Activated naive CD8-positive, alpha-beta T cell (primary cell): ENCODE measurements around the gene DOK5.

ENCODE experiments used
- H3K27ac Mint-ChIP-seq: one replicate; pipeline ENCODE4 v1.8.0; 2021; ENCODE audit warnings: mixed read lengths
- H3K27me3 Mint-ChIP-seq: one replicate; pipeline ENCODE4 v1.8.0; 2021; ENCODE audit warnings: mixed read lengths
- H3K36me3 Mint-ChIP-seq: one replicate; pipeline ENCODE4 v1.8.0; 2021; ENCODE audit warnings: mixed read lengths
- H3K4me1 Mint-ChIP-seq: one replicate; pipeline ENCODE4 v1.8.0; 2021; ENCODE audit warnings: low read depth, mixed read lengths
- H3K4me3 Mint-ChIP-seq: one replicate; pipeline ENCODE4 v1.8.0; 2021; ENCODE audit warnings: mild to moderate bottlenecking, mixed read lengths
- H3K9me3 Mint-ChIP-seq: one replicate; pipeline ENCODE4 v1.8.0; 2021; ENCODE audit warnings: low read depth, mixed read lengths

The DOK5 gene

GRCh38 chr20:54619181-54619580 is 143.8 kb downstream of the DOK5 start:
- H3K4me1 Mint-ChIP-seq: no peaks in the 10 kb centered on the region
- peaks cover 9% of the 10 kb centered on the region for H3K27me3 Mint-ChIP-seq
- H3K27ac Mint-ChIP-seq: no peak overlapping the region
- no peaks in the 10 kb centered on the region for H3K9me3 Mint-ChIP-seq
- H3K4me3 Mint-ChIP-seq: no peak overlapping the region
- H3K36me3 Mint-ChIP-seq: no peaks in the 10 kb centered on the region

GRCh38 chr20:54619682-54620081 is 144.3 kb downstream of the DOK5 start:
- no peak overlapping the region for H3K27ac Mint-ChIP-seq
- H3K36me3 Mint-ChIP-seq: no peaks in the 10 kb centered on the region

GRCh38 chr20:54620611-54621010 is 145.2 kb downstream of the DOK5 start:
- no peaks in the 10 kb centered on the region for H3K9me3 Mint-ChIP-seq
- no peak overlapping the region for H3K27ac Mint-ChIP-seq
- H3K27me3 Mint-ChIP-seq: peaks cover 11% of the 10 kb centered on the region
- no peaks in the 10 kb centered on the region for H3K4me1 Mint-ChIP-seq
- H3K36me3 Mint-ChIP-seq: no peaks in the 10 kb centered on the region
- no peak overlapping the region for H3K4me3 Mint-ChIP-seq

More at GRCh38 chr20:54619682-54620081, 144.3 kb downstream of the DOK5 start:
- no peak overlapping the region for H3K4me3 Mint-ChIP-seq
- H3K27me3 Mint-ChIP-seq: peaks cover 9% of the 10 kb centered on the region
- no peaks in the 10 kb centered on the region for H3K9me3 Mint-ChIP-seq
- no peaks in the 10 kb centered on the region for H3K4me1 Mint-ChIP-seq

GRCh38 chr20:54622333-54623295 is 147.2 kb downstream of the DOK5 start:
- no peaks in the 10 kb centered on the region for H3K4me1 Mint-ChIP-seq
- H3K27ac Mint-ChIP-seq: no peak overlapping the region
- no peaks in the 10 kb centered on the region for H3K9me3 Mint-ChIP-seq
- no peaks in the 10 kb centered on the region for H3K36me3 Mint-ChIP-seq
- no peak overlapping the region for H3K4me3 Mint-ChIP-seq
- H3K27me3 Mint-ChIP-seq: peaks cover 11% of the 10 kb centered on the region

- H3K27ac Mint-ChIP-seq: no peak overlapping the region
- H3K4me1 Mint-ChIP-seq: no peaks in the 10 kb centered on the region
- H3K9me3 Mint-ChIP-seq: no peaks in the 10 kb centered on the region
- no peak overlapping the region for H3K4me3 Mint-ChIP-seq
- peaks cover 11% of the 10 kb centered on the region for H3K27me3 Mint-ChIP-seq
- H3K36me3 Mint-ChIP-seq: no peaks in the 10 kb centered on the region
Measured at GRCh38 chr20:54623991-54624569, 148.7 kb downstream of the DOK5 start.

- H3K27me3 Mint-ChIP-seq: peaks cover 10% of the 10 kb centered on the region
- no peak overlapping the region for H3K4me3 Mint-ChIP-seq
- no peak overlapping the region for H3K27ac Mint-ChIP-seq
- H3K9me3 Mint-ChIP-seq: no peaks in the 10 kb centered on the region
- H3K36me3 Mint-ChIP-seq: no peaks in the 10 kb centered on the region
- no peaks in the 10 kb centered on the region for H3K4me1 Mint-ChIP-seq
Measured at GRCh38 chr20:54624706-54625390, 149.5 kb downstream of the DOK5 start.

- peaks cover 11% of the 10 kb centered on the region for H3K27me3 Mint-ChIP-seq
- H3K4me3 Mint-ChIP-seq: no peak overlapping the region
- H3K27ac Mint-ChIP-seq: no peak overlapping the region
- no peaks in the 10 kb centered on the region for H3K36me3 Mint-ChIP-seq
- no peaks in the 10 kb centered on the region for H3K9me3 Mint-ChIP-seq
- no peaks in the 10 kb centered on the region for H3K4me1 Mint-ChIP-seq
Measured at GRCh38 chr20:54625497-54625896, 150.1 kb downstream of the DOK5 start.

GRCh38 chr20:54626126-54626525 is 150.7 kb downstream of the DOK5 start:
- no peaks in the 10 kb centered on the region for H3K36me3 Mint-ChIP-seq
- no peak overlapping the region for H3K27ac Mint-ChIP-seq
- no peak overlapping the region for H3K4me3 Mint-ChIP-seq
- no peaks in the 10 kb centered on the region for H3K9me3 Mint-ChIP-seq
- no peaks in the 10 kb centered on the region for H3K4me1 Mint-ChIP-seq
- peaks cover 8% of the 10 kb centered on the region for H3K27me3 Mint-ChIP-seq

GRCh38 chr20:54629632-54630031 is 154.2 kb downstream of the DOK5 start:
- H3K9me3 Mint-ChIP-seq: no peaks in the 10 kb centered on the region
- no peak overlapping the region for H3K27ac Mint-ChIP-seq
- H3K4me1 Mint-ChIP-seq: no peaks in the 10 kb centered on the region
- H3K27me3 Mint-ChIP-seq: peaks cover 4% of the 10 kb centered on the region
- no peak overlapping the region for H3K4me3 Mint-ChIP-seq
- no peaks in the 10 kb centered on the region for H3K36me3 Mint-ChIP-seq

GRCh38 chr20:54630582-54630981 is 155.2 kb downstream of the DOK5 start:
- H3K36me3 Mint-ChIP-seq: no peaks in the 10 kb centered on the region
- no peak overlapping the region for H3K4me3 Mint-ChIP-seq
- no peaks in the 10 kb centered on the region for H3K9me3 Mint-ChIP-seq
- no peak overlapping the region for H3K27ac Mint-ChIP-seq
- H3K27me3 Mint-ChIP-seq: peaks cover 3% of the 10 kb centered on the region
- no peaks in the 10 kb centered on the region for H3K4me1 Mint-ChIP-seq

GRCh38 chr20:54631059-54631458 is 155.7 kb downstream of the DOK5 start:
- no peak overlapping the region for H3K4me3 Mint-ChIP-seq
- H3K9me3 Mint-ChIP-seq: no peaks in the 10 kb centered on the region
- H3K36me3 Mint-ChIP-seq: no peaks in the 10 kb centered on the region
- H3K27ac Mint-ChIP-seq: no peak overlapping the region
- H3K4me1 Mint-ChIP-seq: no peaks in the 10 kb centered on the region
- H3K27me3 Mint-ChIP-seq: peaks cover 3% of the 10 kb centered on the region

- no peak overlapping the region for H3K27ac Mint-ChIP-seq
- no peaks in the 10 kb centered on the region for H3K4me1 Mint-ChIP-seq
- H3K36me3 Mint-ChIP-seq: no peaks in the 10 kb centered on the region
- peaks cover 8% of the 10 kb centered on the region for H3K27me3 Mint-ChIP-seq
- H3K4me3 Mint-ChIP-seq: no peak overlapping the region
- no peaks in the 10 kb centered on the region for H3K9me3 Mint-ChIP-seq
Measured at GRCh38 chr20:54633374-54634355, 158.3 kb downstream of the DOK5 start.

GRCh38 chr20:54636575-54636974 is 161.2 kb downstream of the DOK5 start:
- H3K9me3 Mint-ChIP-seq: no peaks in the 10 kb centered on the region

GRCh38 chr20:54639941-54640340 is 164.5 kb downstream of the DOK5 start:
- no peak overlapping the region for H3K27ac Mint-ChIP-seq
- no peaks in the 10 kb centered on the region for H3K4me1 Mint-ChIP-seq
- no peaks in the 10 kb centered on the region for H3K9me3 Mint-ChIP-seq
- H3K27me3 Mint-ChIP-seq: peaks cover 6% of the 10 kb centered on the region
- no peaks in the 10 kb centered on the region for H3K36me3 Mint-ChIP-seq
- H3K4me3 Mint-ChIP-seq: no peak overlapping the region

More at GRCh38 chr20:54636575-54636974, 161.2 kb downstream of the DOK5 start:
- Mint-ChIP-seq H3K27me3 (peaks cover 6% of the 10 kb centered on the region), H3K36me3 (no peaks in the 10 kb centered on the region), H3K27ac (no peak overlapping the region), H3K4me3 (no peak overlapping the region), H3K4me1 (no peaks in the 10 kb centered on the region)
